G401 (cell line): ENCODE measurements around the gene ATG5. TPM values are rescaled to one million over a fixed set of nuclear protein-coding genes. Genes with fewer than 3 reads are reported as not detected.
"Not testable (repeated sequence)": the region's sequence is repeated elsewhere in the genome, so short reads cannot be mapped to it uniquely, and the experiment has no call there.

Source experiments
- DNase-seq: peaks from one replicate; pipeline ENCODE4 v3.0.0-alpha.2; 2015; ENCODE audit warnings: low spot score
- in situ Hi-C: cut with HindIII; loops from 2 replicates; pipeline ENCODE4 v1.10.0; 2016; ENCODE audit warnings: low sequenced_read_pairs, mixed read lengths
- total RNA-seq: library from RNA; depleted of rRNA; stranded (reverse); fragments of >200 nt; shearing (Covaris generic); gene quantifications from 2 replicates; pipeline ENCODE4 v1.2.3, GENCODE V29; 2014

The ATG5 gene
- total RNA-seq, 1 experiment from 2014 or later, result 40.8 TPM

DNA sequence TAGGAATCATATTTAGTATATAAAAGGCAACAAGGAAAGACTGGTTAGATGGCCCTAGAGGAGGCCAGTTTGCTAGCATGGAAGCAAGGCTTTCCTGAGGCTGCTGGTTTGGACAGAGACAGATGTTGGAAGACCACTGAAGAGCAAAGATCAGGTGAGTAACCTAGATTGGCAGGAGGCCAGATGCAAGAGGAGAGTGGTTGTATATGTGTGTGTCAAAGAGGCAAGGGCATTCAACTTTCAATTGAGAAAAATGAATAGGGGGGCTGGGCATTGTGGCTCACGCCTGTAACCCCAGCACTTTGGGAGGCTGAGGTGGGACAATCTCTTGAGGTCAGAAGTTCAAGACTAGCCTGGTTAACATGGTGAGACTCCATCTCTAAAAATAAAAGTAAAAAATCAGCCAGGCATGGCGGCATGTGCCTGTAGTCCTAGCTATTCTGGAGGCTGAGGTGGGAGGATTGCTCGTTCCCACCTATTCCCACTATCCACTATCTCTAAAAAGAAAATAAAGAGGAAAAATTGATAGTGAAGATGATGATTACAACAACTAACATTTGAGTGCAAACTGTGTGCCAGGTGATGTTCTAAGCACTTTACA is 159.6 kb downstream of the ATG5 start:
- DNase-seq, result no peak
- in situ Hi-C loops, result no loop called here

GRCh38 chr6:106163966-106164877 is 161.3 kb downstream of the ATG5 start:
- in situ Hi-C loops, result no loop called here
- DNase-seq, result peak; percentile 57

- in situ Hi-C loops, result no loop called here
- peak; percentile 53 for DNase-seq
Observed at GRCh38 chr6:106163446-106163965, 162.1 kb downstream of the ATG5 start.

GRCh38 chr6:106162921-106163320 is 162.6 kb downstream of the ATG5 start:
- in situ Hi-C loops, result no loop called here
- no peak for DNase-seq

GRCh38 chr6:106161893-106162292 is 163.7 kb downstream of the ATG5 start:
- in situ Hi-C loops, result no loop called here
- DNase-seq, result no peak

DNA sequence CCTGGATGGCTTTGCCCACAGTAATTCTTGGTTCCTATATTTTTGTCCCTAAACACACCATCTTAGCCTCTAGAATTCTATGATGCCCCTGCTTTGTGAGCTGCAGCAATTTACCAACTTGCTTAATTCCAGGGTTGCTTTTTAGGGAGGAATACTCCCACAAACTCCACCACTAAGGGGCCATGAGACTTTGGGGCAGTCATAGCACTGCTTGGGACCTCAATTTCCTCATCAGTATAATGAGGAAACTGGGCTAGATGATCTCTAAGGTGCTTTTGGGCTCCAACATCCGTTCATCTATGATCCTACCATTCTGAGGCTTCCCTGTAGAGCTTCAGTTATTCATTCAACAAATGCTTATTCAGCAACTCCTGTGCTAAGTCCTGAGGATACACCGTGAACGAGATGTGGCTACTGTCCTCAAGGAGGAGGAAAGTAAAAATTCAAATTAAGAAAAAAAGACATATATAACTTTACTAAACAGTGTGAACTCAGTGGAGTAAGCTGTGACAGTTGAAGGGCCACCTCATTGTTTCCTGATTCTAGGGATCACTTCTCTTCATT is 164.2 kb downstream of the ATG5 start:
- DNase-seq, result no peak
- in situ Hi-C loops, result no loop called here

- in situ Hi-C loops, result no loop called here
- no peak for DNase-seq
Observed at GRCh38 chr6:106160189-106160588, 165.4 kb downstream of the ATG5 start.

GRCh38 chr6:106159531-106159940 is 166.0 kb downstream of the ATG5 start:
- in situ Hi-C loops, result no loop called here
- DNase-seq, result no peak

GRCh38 chr6:106158816-106159215 is 166.7 kb downstream of the ATG5 start:
- in situ Hi-C loops, result no loop called here
- DNase-seq, result no peak

DNA sequence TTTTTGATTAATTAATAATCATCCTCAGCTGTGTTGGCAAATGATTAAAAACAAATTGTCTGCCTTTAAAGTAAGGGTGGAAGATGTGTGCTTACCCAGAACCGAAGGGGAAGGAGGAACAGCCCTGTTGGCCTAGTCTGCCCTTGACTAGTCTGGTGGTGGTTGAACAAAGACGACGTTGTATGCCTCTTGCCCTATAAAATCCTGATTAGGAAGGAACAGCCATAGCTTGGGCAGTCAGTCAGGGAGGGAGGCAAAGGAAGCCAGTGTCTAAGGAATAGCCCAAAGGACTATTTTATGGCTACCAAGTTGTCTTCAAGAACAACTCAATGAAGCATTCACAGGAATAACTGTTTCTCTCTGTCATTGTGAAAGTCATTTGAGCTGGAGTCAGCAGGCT is 168.7 kb downstream of the ATG5 start:
- in situ Hi-C loops, result no loop called here
- DNase-seq, result no peak

DNA sequence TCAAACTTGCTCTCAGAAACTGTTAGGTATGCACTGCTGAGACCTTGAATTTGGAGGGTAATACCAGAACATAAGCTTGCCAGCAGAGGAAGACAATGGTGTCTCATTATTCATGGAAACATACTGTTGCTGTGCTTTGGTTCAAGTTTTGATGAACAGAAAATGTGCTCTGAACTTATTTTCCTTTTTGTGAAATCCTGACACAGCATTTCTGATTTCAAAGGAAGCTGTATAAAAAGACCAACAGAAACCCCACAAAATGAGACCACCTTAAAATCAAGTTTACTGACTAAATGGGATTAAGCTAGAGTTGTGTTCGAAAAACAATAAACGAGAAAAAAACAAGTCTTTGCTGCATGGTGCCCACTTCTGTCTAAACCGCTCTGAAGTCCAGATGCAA is 169.1 kb downstream of the ATG5 start:
- in situ Hi-C loops, result no loop called here

DNA sequence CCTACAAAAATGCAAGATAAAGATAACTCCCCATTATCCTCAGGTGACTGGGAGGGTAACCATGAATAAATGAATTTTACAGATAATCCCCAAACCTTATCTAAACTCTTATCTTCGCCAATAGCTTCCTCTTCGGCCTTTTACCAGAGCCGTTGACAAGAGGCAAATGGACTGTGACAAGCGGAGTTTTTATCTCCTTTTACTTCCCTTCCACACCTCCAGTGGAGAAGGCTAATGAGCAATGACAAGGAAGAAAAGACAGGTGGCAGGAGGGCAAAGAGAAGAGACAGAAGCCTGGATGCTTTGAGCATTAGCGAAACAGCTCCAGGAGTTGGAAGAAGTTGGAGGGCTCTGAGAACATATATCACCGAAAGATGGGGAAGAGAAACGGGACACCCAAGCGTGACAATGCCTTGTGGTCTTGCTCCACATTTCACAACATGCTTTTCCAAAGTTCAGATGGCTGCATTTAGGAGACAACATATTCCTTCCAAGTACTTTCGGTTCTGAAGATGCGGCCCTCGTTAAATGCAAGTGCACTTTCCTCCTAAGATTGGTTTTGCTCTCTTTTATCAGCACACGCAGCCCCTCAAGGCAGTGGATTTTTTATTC is 170.2 kb downstream of the ATG5 start:
- in situ Hi-C loops, result no loop called here
- no peak for DNase-seq

More for the DNA sequence above, 169.1 kb downstream of the ATG5 start:
- no peak for DNase-seq

- in situ Hi-C loops, result no loop called here
- DNase-seq, result no peak
Observed at GRCh38 chr6:106154326-106154725, 171.2 kb downstream of the ATG5 start.

DNA sequence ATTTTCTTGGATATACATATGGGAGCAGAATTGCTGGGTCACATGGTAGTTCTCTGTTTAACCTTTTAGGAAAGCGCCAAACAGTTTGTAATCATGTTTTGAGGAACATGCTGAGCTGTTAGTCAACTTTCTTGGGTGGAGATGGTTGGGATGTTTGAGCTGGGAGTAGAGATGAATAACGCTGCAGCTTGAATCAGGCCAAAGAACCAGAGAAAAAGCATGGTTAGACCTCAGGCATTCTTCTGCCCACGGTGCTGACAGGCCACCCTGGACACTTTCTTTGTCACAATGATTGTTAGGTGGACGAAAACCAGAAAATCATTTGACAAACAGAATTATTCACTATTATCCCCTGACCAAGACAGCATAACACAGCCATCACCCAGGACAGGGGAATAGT is 172.6 kb downstream of the ATG5 start:
- DNase-seq, result no peak
- in situ Hi-C loops, result no loop called here

GRCh38 chr6:106152476-106152875 is 173.1 kb downstream of the ATG5 start:
- in situ Hi-C loops, DNase-seq: not testable (repeated sequence)

GRCh38 chr6:106149472-106150069 is 176.0 kb downstream of the ATG5 start:
- in situ Hi-C loops, result no loop called here
- no peak for DNase-seq

- no peak for DNase-seq
- in situ Hi-C loops, result no loop called here
Observed at GRCh38 chr6:106147476-106147875, 178.1 kb downstream of the ATG5 start.

GRCh38 chr6:106146852-106147351 is 178.7 kb downstream of the ATG5 start:
- DNase-seq, result no peak
- in situ Hi-C loops, result no loop called here

- in situ Hi-C loops, result no loop called here
Observed at GRCh38 chr6:106145741-106146227, 179.8 kb downstream of the ATG5 start.

More at GRCh38 chr6:106145741-106146227, 179.8 kb downstream of the ATG5 start:
- no peak for DNase-seq
